Activated T-cell treated with anti-CD3 and anti-CD28 coated beads for 4 hours (primary cell): ENCODE data around the gene EPB41L1.

Experiments
- DNase-seq: peaks from one replicate; pipeline ENCODE4 v3.0.0-alpha.2; 2020

The EPB41L1 gene

GRCh38 chr20:36157610-36158009 is 3.1 kb downstream of the EPB41L1 start:
- no peak for DNase-seq

GRCh38 chr20:36158160-36158741 is 3.7 kb downstream of the EPB41L1 start:
- DNase-seq, result no peak

- no peak for DNase-seq
Observed at GRCh38 chr20:36159833-36160232, 5.3 kb downstream of the EPB41L1 start.

GRCh38 chr20:36162272-36162966 is 7.9 kb downstream of the EPB41L1 start:
- DNase-seq, result no peak

GRCh38 chr20:36167902-36168503 is 13.5 kb downstream of the EPB41L1 start:
- no peak for DNase-seq

- DNase-seq, result no peak
Observed at GRCh38 chr20:36170542-36171215, 16.1 kb downstream of the EPB41L1 start.

GRCh38 chr20:36173451-36173933 is 19.0 kb downstream of the EPB41L1 start:
- DNase-seq, result no peak

GRCh38 chr20:36175016-36175415 is 20.5 kb downstream of the EPB41L1 start:
- DNase-seq, result no peak

GRCh38 chr20:36175475-36175995 is 21.0 kb downstream of the EPB41L1 start:
- DNase-seq, result no peak

- no peak for DNase-seq
Observed at GRCh38 chr20:36177716-36178115, 23.2 kb downstream of the EPB41L1 start.

- no peak for DNase-seq
Observed at GRCh38 chr20:36179170-36179945, 24.8 kb downstream of the EPB41L1 start.

GRCh38 chr20:36180323-36180722 is 25.8 kb downstream of the EPB41L1 start:
- no peak for DNase-seq

GRCh38 chr20:36181934-36182603 is 27.5 kb downstream of the EPB41L1 start:
- DNase-seq, result no peak

- no peak for DNase-seq
Observed at GRCh38 chr20:36182604-36183154, 28.1 kb downstream of the EPB41L1 start.

- DNase-seq, result no peak
Observed at GRCh38 chr20:36183155-36183944, 28.8 kb downstream of the EPB41L1 start.

GRCh38 chr20:36184816-36185776 is 30.6 kb downstream of the EPB41L1 start:
- DNase-seq, result no peak

GRCh38 chr20:36193977-36194712 is 39.6 kb downstream of the EPB41L1 start:
- DNase-seq, result no peak

GRCh38 chr20:36196676-36197075 is 42.1 kb downstream of the EPB41L1 start:
- no peak for DNase-seq

- no peak for DNase-seq
Observed at GRCh38 chr20:36197271-36197670, 42.7 kb downstream of the EPB41L1 start.
